BLaER1 (cell line): ENCODE results near the gene WNT9A.

Experiments
- H3K27ac ChIP-seq: shearing (Covaris generic); formaldehyde crosslinking; 2 replicates; pipeline ENCODE4 v1.8.1; 2022
- H3K27me3 ChIP-seq: shearing (Covaris generic); formaldehyde crosslinking; 2 replicates; pipeline ENCODE4 v1.8.1; 2022
- H3K36me3 ChIP-seq: shearing (Covaris generic); formaldehyde crosslinking; 2 replicates; pipeline ENCODE4 v1.8.1; 2022
- H3K4me1 ChIP-seq: shearing (Covaris generic); formaldehyde crosslinking; 2 replicates; pipeline ENCODE4 v1.8.1; 2022
- H3K4me2 ChIP-seq: shearing (Covaris generic); formaldehyde crosslinking; 2 replicates; pipeline ENCODE4 v1.8.1; 2022
- H3K4me3 ChIP-seq: shearing (Covaris generic); formaldehyde crosslinking; 2 replicates; pipeline ENCODE4 v1.8.1; 2022
- H3K9ac ChIP-seq: shearing (Covaris generic); formaldehyde crosslinking; 2 replicates; pipeline ENCODE4 v1.8.1; 2022
- H3K9me3 ChIP-seq: shearing (Covaris generic); formaldehyde crosslinking; 2 replicates; pipeline ENCODE4 v1.8.1; 2022
- H4K20me1 ChIP-seq: shearing (Covaris generic); formaldehyde crosslinking; 2 replicates; pipeline ENCODE4 v1.8.1; 2022
- Cebpa-rat ChIP-seq: shearing (Covaris generic); IDR thresholded peaks from 2 replicates; pipeline ENCODE4 v1.8.1; 2022

WNT9A gene

DNA sequence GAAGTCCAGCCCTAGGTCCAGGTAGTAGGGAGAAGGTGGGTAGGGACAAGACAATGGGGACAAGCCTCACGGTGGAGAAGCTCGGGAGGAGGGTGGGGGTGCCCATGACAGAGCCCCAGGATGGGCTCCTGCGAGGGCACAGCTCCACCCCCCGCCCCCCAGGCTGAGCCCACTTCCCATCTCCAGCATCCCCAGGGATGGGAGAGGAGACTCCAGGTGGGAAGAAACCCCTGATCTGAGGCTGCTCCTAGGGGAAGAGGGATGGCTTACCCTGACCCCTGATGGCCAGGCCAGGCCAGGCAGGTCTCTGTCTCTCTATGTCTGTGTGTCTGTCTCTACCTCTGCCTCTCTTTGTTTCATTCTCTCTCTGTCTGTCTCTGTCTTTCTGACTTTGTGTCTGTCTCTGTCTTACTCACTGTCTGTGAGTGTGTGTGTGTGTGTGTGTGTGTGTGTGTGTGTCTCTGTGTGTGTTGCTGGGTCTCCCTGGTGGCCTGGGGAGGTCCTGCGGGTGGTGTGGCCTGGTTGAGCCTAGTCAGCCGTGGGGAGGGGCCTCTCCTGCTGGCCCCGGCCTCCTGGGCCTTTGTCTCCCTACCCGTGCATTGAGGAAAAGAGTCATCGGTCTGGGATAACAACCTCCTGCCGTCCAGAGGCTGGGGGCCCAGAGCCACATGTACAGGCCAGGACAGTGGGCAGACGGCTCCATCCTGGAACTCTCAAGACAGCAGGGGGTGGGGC is 45.7 kb downstream of the WNT9A start:
- H3K9ac ChIP-seq = no peak overlapping the region
- TF ChIP-seq Cebpa-rat = no peak
- no peak overlapping the region for H3K4me3 ChIP-seq
- no peaks in the 10 kb centered on the region for H3K27me3 ChIP-seq
- H3K4me2 ChIP-seq = no peak overlapping the region
- H3K4me1 ChIP-seq = peaks cover 9% of the 10 kb centered on the region; the same call in 1 of the 2 replicates
- H3K9me3 ChIP-seq = no peaks in the 10 kb centered on the region
- H3K36me3 ChIP-seq = no peaks in the 10 kb centered on the region
- H3K27ac ChIP-seq = no peak overlapping the region
- no peaks in the 10 kb centered on the region for H4K20me1 ChIP-seq

DNA sequence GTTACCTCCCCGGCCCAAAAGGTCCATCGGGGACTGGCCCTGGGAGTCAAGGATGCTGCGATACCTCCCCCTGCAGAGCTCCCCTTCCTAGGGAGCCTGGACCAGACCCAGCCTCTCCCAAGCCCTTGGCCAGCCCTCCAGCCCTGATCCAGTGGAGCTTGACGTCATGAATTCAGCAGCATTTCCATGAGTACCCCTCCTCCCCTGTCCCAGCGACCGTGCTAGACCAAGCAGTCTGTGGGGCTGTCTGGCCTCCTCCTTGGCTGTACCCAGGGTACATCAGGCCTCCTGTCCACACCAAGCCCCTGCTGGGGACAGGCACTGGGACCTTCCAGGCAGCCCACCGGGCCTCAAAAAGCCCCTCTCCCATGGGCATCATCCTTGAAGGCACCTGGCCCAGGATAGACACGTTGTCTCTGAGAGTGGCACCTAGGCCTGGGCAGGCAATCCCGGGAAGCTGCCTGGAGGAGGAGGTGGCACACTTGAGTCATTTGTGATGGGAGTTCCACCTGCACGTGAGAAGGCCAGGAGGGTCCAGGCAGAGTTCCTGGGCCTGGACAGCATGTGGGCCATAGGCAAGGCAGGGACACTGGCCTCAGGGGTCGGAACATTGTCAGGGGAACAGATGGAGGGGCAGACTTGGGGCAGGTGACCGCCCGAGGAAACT is 46.4 kb downstream of the WNT9A start:
- Histone ChIP-seq H3K4me1 (peaks cover 9% of the 10 kb centered on the region; the same call in 1 of the 2 replicates), H3K9ac (no peak overlapping the region), H3K27ac (no peak overlapping the region), H4K20me1 (no peaks in the 10 kb centered on the region), H3K4me3 (no peak overlapping the region), H3K27me3 (no peaks in the 10 kb centered on the region), H3K4me2 (no peak overlapping the region), H3K36me3 (no peaks in the 10 kb centered on the region), H3K9me3 (no peaks in the 10 kb centered on the region)
- no peak for TF ChIP-seq Cebpa-rat

DNA sequence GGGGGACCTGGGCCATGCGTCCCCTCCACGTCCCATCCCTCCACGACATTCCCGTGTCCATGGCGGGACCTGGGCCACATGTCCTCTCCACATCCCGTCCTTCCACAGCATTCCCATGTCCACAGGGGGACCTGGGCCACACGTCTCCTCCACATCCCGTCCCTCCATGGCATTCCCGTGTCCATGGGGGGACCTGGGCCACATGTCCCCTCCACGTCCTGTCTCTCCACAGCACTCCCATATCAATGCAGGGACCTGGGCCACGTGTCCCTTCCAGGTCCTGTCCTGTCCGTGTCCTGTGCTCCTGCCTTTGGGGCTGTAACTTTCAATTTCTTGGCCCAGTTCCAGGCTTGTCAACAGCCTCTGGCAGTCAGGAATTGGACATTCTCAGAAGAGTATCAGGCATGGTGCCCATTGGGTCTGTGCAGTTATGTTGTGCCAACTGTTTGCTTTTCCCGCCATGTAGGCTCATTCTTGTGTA is 47.1 kb downstream of the WNT9A start:
- Histone ChIP-seq H3K27ac (no peak overlapping the region), H3K4me3 (no peak overlapping the region), H3K9ac (no peak overlapping the region), H4K20me1 (no peaks in the 10 kb centered on the region), H3K9me3 (no peaks in the 10 kb centered on the region), H3K4me1 (peaks cover 9% of the 10 kb centered on the region; the same call in 1 of the 2 replicates), H3K4me2 (no peak overlapping the region), H3K36me3 (no peaks in the 10 kb centered on the region), H3K27me3 (no peaks in the 10 kb centered on the region)
- no peak for TF ChIP-seq Cebpa-rat

DNA sequence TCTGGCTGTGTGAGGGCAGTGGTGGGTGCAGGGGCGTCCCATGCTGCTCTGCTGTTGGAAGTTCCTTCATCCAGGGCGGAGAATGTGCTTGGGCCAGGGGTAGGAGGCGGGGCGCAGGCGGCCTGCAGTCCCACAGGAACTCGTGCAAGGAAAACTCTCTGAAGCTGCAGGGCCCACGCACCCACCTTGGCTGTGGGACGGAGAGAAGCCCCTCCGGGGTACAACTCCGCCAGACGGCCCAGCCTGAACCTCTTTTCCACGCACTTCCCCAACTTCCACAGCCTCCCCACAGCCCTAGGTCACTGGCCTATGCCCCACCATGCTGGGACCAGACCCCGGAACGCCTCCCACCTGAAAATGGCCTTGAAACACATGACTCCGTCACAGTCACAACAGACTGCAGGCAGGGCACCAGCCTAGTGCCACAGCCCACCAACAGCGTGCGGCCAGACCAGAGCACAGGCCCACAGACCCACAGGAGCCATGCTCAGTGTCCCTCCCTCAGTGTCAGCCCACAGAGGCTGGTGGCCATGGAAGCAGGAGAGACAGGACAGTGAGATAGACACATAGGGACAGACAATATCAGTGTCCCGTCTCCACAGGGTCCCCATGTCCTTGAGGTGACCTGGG is 47.8 kb downstream of the WNT9A start:
- Histone ChIP-seq H3K9me3 (no peaks in the 10 kb centered on the region), H3K9ac (no peak overlapping the region), H3K4me2 (no peak overlapping the region), H3K36me3 (no peaks in the 10 kb centered on the region), H3K27me3 (no peaks in the 10 kb centered on the region), H3K27ac (no peak overlapping the region), H3K4me3 (no peak overlapping the region), H4K20me1 (no peaks in the 10 kb centered on the region), H3K4me1 (peaks cover 3% of the 10 kb centered on the region; the same call in 1 of the 2 replicates)
- no peak for TF ChIP-seq Cebpa-rat

DNA sequence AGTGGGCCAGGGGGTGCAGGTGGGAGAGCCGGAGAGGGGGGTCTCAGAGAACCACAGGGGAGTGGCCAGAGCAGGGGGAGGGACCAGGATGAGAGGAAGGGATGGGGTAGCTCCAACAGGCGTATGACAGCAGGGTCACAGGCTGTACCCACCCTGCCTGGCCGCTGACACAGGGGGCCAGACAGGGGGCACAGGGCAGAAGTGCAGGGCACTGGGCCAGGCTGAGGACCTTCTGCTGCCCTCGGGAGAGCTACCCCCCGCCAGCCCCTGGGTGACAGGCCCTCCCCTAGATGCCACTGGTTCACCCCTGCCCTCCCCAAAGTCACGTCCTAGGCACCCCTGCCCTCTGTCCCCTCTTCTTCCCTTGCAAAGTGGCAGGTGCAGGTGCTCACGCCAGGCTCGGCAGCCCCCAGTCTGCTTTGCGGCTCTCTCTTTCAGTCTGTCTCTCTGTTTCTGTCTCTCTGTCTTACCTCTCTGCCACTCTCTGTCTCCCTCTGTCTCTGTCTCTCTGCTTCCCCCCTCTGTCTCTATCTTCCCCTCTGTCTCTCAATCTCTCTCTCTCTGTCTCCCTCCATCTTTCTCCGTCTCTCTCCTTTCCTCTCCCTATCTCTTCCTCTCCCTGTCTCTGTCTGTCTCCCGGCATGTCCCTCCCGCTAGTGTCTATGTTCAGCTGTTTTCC is 48.5 kb downstream of the WNT9A start:
- TF ChIP-seq Cebpa-rat = no peak
- H3K9ac ChIP-seq = no peak overlapping the region
- no peaks in the 10 kb centered on the region for H3K36me3 ChIP-seq

DNA sequence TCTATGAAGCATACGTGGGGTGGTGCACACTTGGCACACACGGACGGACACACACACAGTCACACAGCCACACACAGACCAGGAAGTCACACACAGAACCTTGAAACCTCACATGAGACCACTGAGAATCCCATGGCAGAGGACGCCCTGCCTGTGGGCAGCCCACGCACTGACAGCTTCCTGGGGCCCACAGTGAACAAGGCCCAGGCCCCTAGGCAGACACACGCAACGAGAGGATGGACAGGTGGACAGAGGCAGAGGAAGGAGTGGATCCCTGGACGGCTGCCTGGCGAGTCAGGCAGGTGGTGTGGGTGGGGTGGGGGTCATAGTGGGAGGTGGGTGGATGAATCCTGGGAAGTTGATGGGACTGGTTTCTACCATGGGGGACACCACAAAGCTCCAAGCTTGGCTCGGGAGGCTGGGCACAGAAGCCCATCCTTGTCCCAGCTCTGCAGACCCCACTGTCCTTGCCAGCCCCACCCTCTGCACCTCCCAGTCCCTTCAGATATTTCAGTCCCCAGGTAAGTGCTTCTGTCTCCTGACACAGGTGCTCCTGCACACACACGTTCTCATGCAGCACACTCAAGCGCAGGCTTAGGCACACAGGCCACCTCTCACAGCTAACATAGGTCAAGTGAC is 49.1 kb downstream of the WNT9A start:
- Histone ChIP-seq H4K20me1 (no peaks in the 10 kb centered on the region), H3K9me3 (no peaks in the 10 kb centered on the region), H3K4me1 (no peaks in the 10 kb centered on the region), H3K4me3 (no peak overlapping the region), H3K9ac (no peak overlapping the region), H3K4me2 (no peak overlapping the region), H3K36me3 (no peaks in the 10 kb centered on the region), H3K27me3 (no peaks in the 10 kb centered on the region), H3K27ac (no peak overlapping the region)
- TF ChIP-seq Cebpa-rat = no peak

More for the DNA sequence above, 48.5 kb downstream of the WNT9A start:
- H4K20me1 ChIP-seq = no peaks in the 10 kb centered on the region
- H3K4me3 ChIP-seq = no peak overlapping the region
- H3K9me3 ChIP-seq = no peaks in the 10 kb centered on the region
- no peak overlapping the region for H3K27ac ChIP-seq
- H3K27me3 ChIP-seq = no peaks in the 10 kb centered on the region
- no peaks in the 10 kb centered on the region for H3K4me1 ChIP-seq
- no peak overlapping the region for H3K4me2 ChIP-seq

DNA sequence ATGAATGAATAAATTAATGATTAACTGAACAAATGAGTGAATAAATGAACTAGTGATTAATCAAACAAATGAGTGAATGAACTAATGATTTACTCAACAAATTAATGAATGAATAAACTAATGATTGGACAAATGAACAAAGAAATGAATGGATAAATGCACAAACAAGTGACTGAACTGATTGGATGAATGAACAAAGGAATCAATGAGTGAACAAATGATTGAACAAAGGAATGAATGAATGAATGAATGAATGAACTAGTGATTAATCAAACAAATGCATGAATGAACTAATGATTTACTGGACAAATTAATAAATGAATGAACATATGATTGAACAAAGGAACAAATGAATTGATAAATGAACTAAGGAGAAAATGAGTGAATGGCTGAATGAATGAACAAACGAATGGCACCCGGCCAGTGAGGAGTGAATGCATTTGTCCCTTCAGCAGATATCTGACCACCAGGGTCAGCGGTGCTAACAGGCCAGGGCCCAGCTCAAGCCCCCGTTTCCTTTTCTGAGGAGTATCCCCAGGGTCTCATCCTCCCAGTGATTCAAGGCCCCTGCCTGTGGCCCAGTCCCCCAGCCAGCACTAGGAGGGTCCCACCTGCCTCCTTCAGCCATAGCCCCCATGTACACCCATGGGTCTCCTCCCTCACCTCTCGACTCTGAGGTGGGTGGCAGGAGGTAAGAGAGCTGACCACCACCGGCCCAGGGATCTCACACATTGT is 49.9 kb downstream of the WNT9A start:
- H3K4me3 ChIP-seq = no peak overlapping the region
- H3K36me3 ChIP-seq = no peaks in the 10 kb centered on the region
- H4K20me1 ChIP-seq = no peaks in the 10 kb centered on the region
- H3K9ac ChIP-seq = no peak overlapping the region
- no peak for TF ChIP-seq Cebpa-rat
- no peaks in the 10 kb centered on the region for H3K9me3 ChIP-seq
- H3K27ac ChIP-seq = no peak overlapping the region
- no peak overlapping the region for H3K4me2 ChIP-seq
- H3K27me3 ChIP-seq = no peaks in the 10 kb centered on the region
- H3K4me1 ChIP-seq = no peaks in the 10 kb centered on the region

DNA sequence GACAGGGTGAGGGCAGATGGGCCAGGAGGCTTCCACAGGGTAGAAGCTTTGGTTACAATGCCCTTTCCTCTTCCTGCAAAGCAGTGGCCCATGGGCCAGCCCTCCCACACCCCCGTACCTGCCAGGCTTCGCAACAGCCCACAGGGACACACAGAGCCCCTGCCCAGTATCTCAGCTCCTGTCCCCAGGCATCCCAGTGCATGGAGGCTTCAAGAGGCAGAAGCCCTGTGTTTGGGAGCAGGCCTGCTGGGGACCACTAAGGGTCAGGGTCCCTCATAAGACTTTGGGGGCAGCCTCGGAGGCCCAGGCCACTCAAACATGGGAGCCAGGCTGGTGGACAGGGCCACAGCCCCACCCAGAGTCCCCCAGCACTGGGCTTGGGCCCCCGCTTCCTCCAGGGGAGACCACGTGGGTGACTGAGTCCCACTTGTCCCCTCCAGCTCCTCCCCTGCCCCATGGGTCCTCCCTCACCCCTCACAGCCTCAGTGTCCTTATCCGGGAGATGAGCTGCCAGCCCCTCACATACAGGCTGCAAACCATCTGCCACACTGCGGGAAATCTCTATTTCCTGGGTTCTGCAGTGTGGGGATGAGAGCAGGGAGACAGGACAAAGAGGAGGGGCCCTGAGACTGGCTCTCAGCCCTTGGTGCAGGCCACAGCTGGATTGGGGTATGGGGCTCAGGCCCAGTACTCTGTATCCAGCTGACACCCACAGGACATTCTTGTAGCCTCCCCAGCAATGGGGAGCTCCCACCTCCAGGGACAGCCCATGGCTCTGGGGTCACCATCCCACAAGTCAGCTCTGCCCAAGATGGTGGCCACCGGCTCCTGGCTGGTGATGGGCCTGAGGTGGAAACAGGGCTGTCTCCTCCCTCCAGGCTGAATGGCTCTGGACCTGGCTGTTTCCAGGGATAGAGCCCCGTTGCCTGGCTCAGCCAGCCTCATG is 50.7 kb downstream of the WNT9A start:
- H3K27ac ChIP-seq = no peak overlapping the region
- H3K27me3 ChIP-seq = no peaks in the 10 kb centered on the region
- no peak overlapping the region for H3K9ac ChIP-seq
- H3K4me1 ChIP-seq = no peaks in the 10 kb centered on the region
- TF ChIP-seq Cebpa-rat = no peak
- H3K4me2 ChIP-seq = no peak overlapping the region
- H4K20me1 ChIP-seq = no peaks in the 10 kb centered on the region
- H3K4me3 ChIP-seq = no peak overlapping the region
- H3K36me3 ChIP-seq = no peaks in the 10 kb centered on the region
- no peaks in the 10 kb centered on the region for H3K9me3 ChIP-seq
